ENCODE results near the gene SIM2. TPM values are rescaled to one million over a fixed set of nuclear protein-coding genes. Genes with fewer than 3 reads are reported as not detected.

The SIM2 gene
- total RNA-seq, 1 donor = not detected

DNA sequence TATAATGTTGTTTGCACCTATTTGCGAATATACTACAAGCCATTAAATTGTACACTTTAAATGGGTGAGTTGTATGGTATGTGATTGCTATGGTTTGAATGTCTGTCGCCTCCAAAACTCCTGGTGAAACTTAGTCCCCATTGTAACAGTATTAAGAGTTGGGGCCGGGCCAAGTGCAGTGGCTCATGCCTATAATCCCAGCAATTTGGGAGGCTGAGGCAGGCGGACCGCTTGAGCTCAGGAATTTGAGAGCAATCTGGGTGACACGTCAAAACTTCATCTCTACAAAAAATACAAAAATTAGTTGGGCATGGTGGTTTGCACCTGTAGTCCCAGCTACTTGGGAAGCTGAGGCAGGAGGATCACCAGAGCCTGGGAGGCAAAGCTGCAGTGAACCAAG lies 12.0 kb upstream of the SIM2 start:
- no peak overlapping the region for H3K4me3 ChIP-seq (ENCODE audit: low read depth, low read length)
- DNase-seq (ENCODE audit: low read depth) = no peak
- TF ChIP-seq, protein P1, sequence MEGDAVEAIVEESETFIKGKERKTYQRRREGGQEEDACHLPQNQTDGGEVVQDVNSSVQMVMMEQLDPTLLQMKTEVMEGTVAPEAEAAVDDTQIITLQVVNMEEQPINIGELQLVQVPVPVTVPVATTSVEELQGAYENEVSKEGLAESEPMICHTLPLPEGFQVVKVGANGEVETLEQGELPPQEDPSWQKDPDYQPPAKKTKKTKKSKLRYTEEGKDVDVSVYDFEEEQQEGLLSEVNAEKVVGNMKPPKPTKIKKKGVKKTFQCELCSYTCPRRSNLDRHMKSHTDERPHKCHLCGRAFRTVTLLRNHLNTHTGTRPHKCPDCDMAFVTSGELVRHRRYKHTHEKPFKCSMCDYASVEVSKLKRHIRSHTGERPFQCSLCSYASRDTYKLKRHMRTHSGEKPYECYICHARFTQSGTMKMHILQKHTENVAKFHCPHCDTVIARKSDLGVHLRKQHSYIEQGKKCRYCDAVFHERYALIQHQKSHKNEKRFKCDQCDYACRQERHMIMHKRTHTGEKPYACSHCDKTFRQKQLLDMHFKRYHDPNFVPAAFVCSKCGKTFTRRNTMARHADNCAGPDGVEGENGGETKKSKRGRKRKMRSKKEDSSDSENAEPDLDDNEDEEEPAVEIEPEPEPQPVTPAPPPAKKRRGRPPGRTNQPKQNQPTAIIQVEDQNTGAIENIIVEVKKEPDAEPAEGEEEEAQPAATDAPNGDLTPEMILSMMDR (IDR thresholded peaks at IDR 0.05; ENCODE audit: insufficient read depth, low read depth, low read length) = no peak

DNA sequence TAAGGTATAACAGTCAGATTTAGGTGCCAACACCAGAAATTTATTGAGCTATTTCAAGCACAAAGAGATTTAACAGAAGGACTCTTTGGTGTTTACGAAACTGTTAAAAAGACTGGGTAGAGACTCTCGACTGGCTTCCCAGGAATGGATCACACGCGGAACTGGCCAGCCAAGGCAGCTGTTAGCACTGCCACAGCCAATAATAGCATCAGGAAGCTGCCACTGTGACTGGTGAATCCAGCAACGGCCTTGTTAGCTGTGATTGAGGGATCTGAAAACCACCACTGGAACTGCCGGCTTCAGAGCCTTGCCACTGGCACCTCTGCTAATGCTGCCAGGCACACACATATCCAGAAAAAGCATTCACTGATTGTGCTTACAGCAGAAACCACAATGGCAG lies 10.6 kb upstream of the SIM2 start:
- no peak for DNase-seq (ENCODE audit: low read depth)
- TF ChIP-seq, protein P1 (IDR thresholded peaks at IDR 0.05; ENCODE audit: insufficient read depth, low read depth, low read length) = no peak
- no peak overlapping the region for H3K4me3 ChIP-seq (ENCODE audit: low read depth, low read length)

DNA sequence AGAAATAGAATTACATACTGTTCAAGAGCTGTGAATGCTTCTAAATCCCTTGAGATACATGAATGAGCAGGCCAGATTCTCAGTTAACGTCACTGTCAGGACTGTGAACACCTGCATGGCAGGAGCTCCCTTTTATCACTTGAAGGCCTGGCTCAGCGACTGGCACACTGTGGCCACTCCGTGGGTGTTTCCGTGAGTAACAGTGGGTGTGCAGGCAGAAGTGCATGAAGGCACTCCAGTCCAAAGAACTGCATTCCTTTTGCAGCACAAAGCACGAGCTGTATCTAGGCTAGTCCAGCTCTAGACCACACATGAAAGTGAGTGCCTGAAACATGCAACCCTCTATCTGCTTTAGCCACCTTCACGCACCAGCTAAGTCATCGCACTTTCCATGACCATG lies 9.6 kb upstream of the SIM2 start:
- TF ChIP-seq, protein P1 (IDR thresholded peaks at IDR 0.05; ENCODE audit: insufficient read depth, low read depth, low read length) = no peak
- no peak for DNase-seq (ENCODE audit: low read depth)
- no peak overlapping the region for H3K4me3 ChIP-seq (ENCODE audit: low read depth, low read length)

DNA sequence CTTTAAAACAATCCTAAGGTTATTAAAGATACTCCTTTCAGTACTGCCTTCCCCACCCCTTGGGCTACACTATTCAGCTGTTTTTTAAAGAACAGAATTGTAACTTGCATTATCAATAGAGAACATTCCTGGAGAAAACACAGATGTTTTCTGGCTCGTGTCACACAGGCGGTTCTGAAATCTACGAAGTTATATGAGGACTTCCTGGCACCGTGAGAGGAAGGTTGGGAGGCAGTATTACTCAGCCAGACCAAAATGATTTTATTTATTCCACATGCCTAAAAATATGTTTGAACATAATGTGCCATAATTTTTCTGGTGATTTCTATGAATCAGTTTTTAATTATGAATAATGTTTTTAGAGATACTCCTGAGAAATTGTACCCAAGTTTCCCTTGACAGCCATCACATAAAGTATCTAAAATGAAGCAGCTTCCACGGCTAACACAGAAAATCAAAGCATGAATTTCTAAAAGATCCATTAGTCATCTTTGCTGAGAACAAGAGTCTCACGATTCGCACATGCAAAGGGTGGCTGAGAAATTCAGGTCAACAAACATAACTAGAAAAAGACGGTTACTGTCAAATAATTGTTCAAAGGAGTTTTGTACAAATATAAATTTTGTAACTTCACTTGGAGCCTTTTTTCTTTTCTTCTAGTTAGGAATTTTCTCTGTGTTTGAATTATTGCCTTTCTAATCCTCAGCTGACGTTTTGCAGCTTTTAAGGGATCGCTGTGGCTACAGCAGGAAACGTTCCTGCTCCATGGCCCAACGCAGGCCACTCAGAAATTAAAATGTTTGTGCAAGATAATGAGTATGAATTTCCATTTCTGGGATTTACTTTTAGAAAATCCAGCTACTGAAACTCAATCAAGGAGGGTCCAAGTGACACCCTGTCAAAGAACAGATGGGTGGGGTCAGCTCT lies 8.0 kb upstream of the SIM2 start:
- H3K4me3 ChIP-seq (ENCODE audit: low read depth, low read length) = no peak overlapping the region
- TF ChIP-seq, protein P1 (IDR thresholded peaks at IDR 0.05; ENCODE audit: insufficient read depth, low read depth, low read length) = no peak
- DNase-seq (ENCODE audit: low read depth) = no peak

DNA sequence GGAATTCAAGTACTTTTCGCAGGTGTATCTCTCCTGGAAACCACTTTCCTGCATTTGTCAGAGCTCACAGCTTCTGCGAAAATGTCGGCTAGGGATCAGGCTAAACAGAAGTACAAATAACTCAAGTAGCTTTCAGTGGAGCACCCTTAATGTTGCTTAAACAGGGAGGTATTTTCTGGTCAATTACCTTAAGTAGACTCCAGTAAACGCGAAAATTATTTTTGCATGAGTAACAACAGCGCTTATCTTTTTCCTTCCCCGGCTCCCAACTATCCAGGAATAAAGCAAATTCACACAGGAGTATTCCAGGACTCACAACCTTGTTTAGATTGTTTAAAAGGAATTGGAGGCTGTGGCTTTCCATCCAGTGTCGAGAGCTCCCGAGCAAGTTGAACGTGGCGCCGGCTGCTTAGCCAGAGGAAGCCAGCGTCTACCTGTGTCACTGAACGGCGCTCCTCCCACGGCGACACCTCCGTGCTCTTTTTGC lies 7.3 kb upstream of the SIM2 start:
- H3K4me3 ChIP-seq (ENCODE audit: low read depth, low read length) = no peak overlapping the region
- TF ChIP-seq, protein P1 (IDR thresholded peaks at IDR 0.05; ENCODE audit: insufficient read depth, low read depth, low read length) = no peak
- DNase-seq (ENCODE audit: low read depth) = no peak

DNA sequence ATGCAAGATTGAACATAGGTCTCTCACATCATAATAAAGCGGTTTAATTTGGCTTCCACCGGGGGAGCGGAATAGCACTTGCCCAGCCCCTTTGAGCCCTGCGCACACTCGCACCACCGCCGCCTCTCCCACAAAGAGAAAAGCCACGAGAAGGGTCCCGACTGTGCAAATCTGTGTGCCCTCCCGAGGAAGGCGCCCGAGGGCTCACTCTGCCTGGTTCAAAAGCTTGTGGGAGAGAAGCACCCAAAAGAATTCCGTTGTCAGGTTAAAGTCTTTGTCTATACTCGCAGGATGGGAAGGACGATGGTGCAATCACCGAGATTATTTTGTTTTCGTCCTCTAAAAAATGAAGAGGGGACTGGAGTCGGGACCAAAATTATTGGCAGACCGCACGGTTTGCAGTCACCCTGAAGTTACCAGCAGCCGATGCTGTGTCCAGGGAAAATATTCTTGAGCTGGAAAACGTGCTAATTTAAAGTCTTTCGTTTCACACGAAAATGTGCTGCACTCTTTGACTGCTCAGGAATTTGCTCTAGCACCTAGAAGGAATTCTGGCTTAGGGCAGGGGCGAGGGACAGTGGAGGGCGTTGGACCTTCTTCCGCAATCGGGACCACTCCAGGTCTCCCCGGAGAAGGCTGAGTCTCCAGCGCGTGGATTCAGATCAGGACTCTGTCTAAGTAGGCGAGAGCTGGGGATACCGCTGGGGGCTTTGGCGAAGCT lies 6.6 kb upstream of the SIM2 start:
- H3K4me3 ChIP-seq (ENCODE audit: low read depth, low read length) = no peak overlapping the region
- TF ChIP-seq, protein P1 (IDR thresholded peaks at IDR 0.05; ENCODE audit: insufficient read depth, low read depth, low read length) = no peak
- DNase-seq (ENCODE audit: low read depth) = no peak

Data from fibroblast of villous mesenchyme (primary cell).